ENCODE data around the gene GAS2L1.
"Not testable (repeated sequence)": the region's sequence is repeated elsewhere in the genome, so short reads cannot be mapped to it uniquely, and the experiment has no call there.

The GAS2L1 gene

DNA sequence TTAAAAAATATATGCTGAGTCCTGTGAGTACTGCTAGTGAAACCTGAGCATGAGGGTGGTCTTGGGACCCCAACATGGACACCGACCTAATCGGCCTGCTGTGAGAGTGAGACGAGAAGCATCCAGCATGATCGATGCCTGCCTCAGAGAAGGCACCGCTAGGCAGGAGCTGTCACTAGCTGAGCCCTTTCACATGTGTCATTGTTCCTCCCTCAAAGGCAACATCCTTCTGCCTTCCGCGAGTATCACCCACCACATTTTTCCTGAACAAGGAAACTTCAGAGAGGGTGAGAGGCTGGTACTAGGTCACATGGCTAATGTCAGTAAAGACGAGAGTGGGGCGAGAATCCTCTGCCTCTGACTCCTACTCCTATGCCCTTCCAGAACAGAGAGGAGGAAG lies 46.3 kb downstream of the GAS2L1 start:
- CTCF ChIA-PET: no interaction called here
- TF ChIP-seq, protein P1, sequence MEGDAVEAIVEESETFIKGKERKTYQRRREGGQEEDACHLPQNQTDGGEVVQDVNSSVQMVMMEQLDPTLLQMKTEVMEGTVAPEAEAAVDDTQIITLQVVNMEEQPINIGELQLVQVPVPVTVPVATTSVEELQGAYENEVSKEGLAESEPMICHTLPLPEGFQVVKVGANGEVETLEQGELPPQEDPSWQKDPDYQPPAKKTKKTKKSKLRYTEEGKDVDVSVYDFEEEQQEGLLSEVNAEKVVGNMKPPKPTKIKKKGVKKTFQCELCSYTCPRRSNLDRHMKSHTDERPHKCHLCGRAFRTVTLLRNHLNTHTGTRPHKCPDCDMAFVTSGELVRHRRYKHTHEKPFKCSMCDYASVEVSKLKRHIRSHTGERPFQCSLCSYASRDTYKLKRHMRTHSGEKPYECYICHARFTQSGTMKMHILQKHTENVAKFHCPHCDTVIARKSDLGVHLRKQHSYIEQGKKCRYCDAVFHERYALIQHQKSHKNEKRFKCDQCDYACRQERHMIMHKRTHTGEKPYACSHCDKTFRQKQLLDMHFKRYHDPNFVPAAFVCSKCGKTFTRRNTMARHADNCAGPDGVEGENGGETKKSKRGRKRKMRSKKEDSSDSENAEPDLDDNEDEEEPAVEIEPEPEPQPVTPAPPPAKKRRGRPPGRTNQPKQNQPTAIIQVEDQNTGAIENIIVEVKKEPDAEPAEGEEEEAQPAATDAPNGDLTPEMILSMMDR (IDR thresholded peaks at IDR 0.05; ENCODE audit: control extremely low read depth, extremely low read depth, low read depth, missing control alignments): no peak
- POLR2A ChIA-PET: no interaction called here
- no peak for DNase-seq (ENCODE audit: extremely low spot score)

GRCh38 chr22:29353286-29353685 lies 46.8 kb downstream of the GAS2L1 start:
- POLR2A ChIA-PET: no interaction called here
- DNase-seq (ENCODE audit: extremely low spot score): no peak
- CTCF ChIA-PET: interaction anchor here (1.4 kb wide), 1 partner anchor 428 kb away, joined by 3 read pairs; no protein-coding TSS in a partner anchor
- TF ChIP-seq, protein P1 (IDR thresholded peaks at IDR 0.05; ENCODE audit: control extremely low read depth, extremely low read depth, low read depth, missing control alignments): no peak

GRCh38 chr22:29353860-29354259 lies 47.4 kb downstream of the GAS2L1 start:
- TF ChIP-seq, protein P1 (IDR thresholded peaks at IDR 0.05; ENCODE audit: control extremely low read depth, extremely low read depth, low read depth, missing control alignments): no peak
- CTCF ChIA-PET: interaction anchor here (1.3 to 1.4 kb wide), 2 partner anchors 11 to 427 kb away, joined by 3 to 5 read pairs; no protein-coding TSS in a partner anchor
- POLR2A ChIA-PET: no interaction called here
- no peak for DNase-seq (ENCODE audit: extremely low spot score)

DNA sequence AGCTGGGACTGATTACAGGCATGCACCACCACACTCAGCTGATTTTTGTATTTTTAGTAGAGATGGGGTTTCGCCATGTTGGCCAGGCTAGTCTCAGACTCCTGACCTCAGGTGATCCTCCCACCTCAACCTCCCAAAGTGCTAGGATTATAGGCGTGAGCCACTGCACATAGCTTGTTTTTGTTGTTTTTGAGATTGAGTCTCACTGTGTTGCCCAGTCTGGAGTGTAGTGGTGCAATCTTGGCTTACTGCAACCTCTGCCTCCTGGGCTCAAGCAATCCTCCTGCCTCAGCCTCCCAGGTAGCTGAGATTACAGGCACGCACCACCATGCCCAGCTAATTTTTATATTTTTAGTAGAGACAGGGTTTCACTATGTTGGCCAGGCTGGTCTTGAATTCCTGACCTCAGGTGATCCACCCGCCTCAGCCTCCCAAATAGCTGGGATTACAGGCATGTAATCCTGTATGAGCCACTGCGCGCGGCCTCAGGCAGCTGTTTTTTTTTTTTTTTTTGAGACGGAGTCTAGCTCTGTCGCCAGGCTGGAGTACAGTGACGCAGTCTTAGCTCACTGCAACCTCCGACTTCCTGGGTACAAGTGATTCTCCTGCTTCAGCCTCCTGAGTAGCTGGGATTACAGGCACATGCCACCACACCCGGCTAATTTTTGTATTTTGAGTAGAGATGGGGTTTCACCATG lies 50.9 kb downstream of the GAS2L1 start:
- CTCF ChIA-PET: interaction anchor here (1.0 to 1.2 kb wide), 3 partner anchors 10 to 38 kb away, joined by 3 to 4 read pairs (median 3); partner anchors contain the start of gene AP1B1
- POLR2A ChIA-PET; DNase-seq (ENCODE audit: extremely low spot score): not testable (repeated sequence)

GRCh38 chr22:29359469-29359868 lies 53.0 kb downstream of the GAS2L1 start:
- DNase-seq (ENCODE audit: extremely low spot score): no peak
- ChIA-PET POLR2A (no interaction called here), CTCF (interaction anchor here (0.9 to 1.1 kb wide), 2 partner anchors 16 to 23 kb away, joined by 3 read pairs; no protein-coding TSS in a partner anchor)
- TF ChIP-seq, protein P1 (IDR thresholded peaks at IDR 0.05; ENCODE audit: control extremely low read depth, extremely low read depth, low read depth, missing control alignments): no peak
